HG03378 (cell line): ENCODE results near the gene ZGRF1.
A peak's percentile ranks its signal among the peaks of the same experiment; 100 is the strongest.
"Not testable (repeated sequence)": the region's sequence is repeated elsewhere in the genome, so short reads cannot be mapped to it uniquely, and the experiment has no call there.

ENCODE experiments used
- ATAC-seq: cut with Tn5 transposase; IDR thresholded peaks from one replicate; pipeline ENCODE4 v1.9.1; 2021; ENCODE audit warnings: mild to moderate bottlenecking, moderate library complexity; ENCODE audit not compliant: unreplicated experiment

ZGRF1 gene

GRCh38 chr4:112642526-112642925, 5.8 kb upstream of the ZGRF1 start:
- no peak for ATAC-seq

- peak; percentile 3 for ATAC-seq
These were observed 800 bp upstream of the ZGRF1 start for GRCh38 chr4:112637552-112637866.

- ATAC-seq, result peak; percentile 18
These were observed 3.1 kb downstream of the ZGRF1 start for GRCh38 chr4:112633477-112634235.

- no peak for ATAC-seq
These were observed 10.5 kb downstream of the ZGRF1 start for GRCh38 chr4:112626228-112626627.

GRCh38 chr4:112616984-112617383, 19.7 kb downstream of the ZGRF1 start:
- no peak for ATAC-seq

GRCh38 chr4:112612814-112613213, 23.9 kb downstream of the ZGRF1 start:
- not testable (repeated sequence) for ATAC-seq

- peak; percentile 84 for ATAC-seq
These were observed 32.1 kb downstream of the ZGRF1 start for GRCh38 chr4:112604589-112604988.

- no peak for ATAC-seq
These were observed 41.7 kb downstream of the ZGRF1 start for GRCh38 chr4:112594993-112595392.

- ATAC-seq, result peak; percentile 77
These were observed 43.1 kb downstream of the ZGRF1 start for GRCh38 chr4:112593438-112594133.

- ATAC-seq, result no peak
These were observed 44.0 kb downstream of the ZGRF1 start for GRCh38 chr4:112592717-112593116.

- ATAC-seq, result no peak
These were observed 45.1 kb downstream of the ZGRF1 start for GRCh38 chr4:112591593-112591992.

GRCh38 chr4:112589206-112589605, 47.5 kb downstream of the ZGRF1 start:
- ATAC-seq, result no peak

- no peak for ATAC-seq
These were observed 50.6 kb downstream of the ZGRF1 start for GRCh38 chr4:112585977-112586736.

- no peak for ATAC-seq
These were observed 69.2 kb downstream of the ZGRF1 start for GRCh38 chr4:112567536-112567935.

GRCh38 chr4:112564706-112565270, 71.9 kb downstream of the ZGRF1 start:
- ATAC-seq, result no peak

GRCh38 chr4:112563431-112564200, 73.1 kb downstream of the ZGRF1 start:
- peak; percentile 57 for ATAC-seq

GRCh38 chr4:112562254-112562879, 74.3 kb downstream of the ZGRF1 start:
- no peak for ATAC-seq

GRCh38 chr4:112560084-112560483, 76.6 kb downstream of the ZGRF1 start:
- peak; percentile 63 for ATAC-seq

- ATAC-seq, result no peak
These were observed 77.7 kb downstream of the ZGRF1 start for GRCh38 chr4:112559053-112559452.
